HFFc6 (cell line): Measurements from ENCODE around the gene MMADHC. TPM values are rescaled to one million over a fixed set of nuclear protein-coding genes. Genes with fewer than 3 reads are reported as not detected.
A peak's percentile ranks its signal among the peaks of the same experiment; 100 is the strongest.

Experiments
- DNase-seq: peaks from one replicate; pipeline ENCODE4 v3.0.0-alpha.2; 2018
- H3K27ac Mint-ChIP-seq: 2 replicates; pipeline ENCODE4 v1.8.0; 2020; ENCODE audit warnings: mild to moderate bottlenecking, mixed read lengths
- H3K27me3 Mint-ChIP-seq: 2 replicates; pipeline ENCODE4 v1.8.0; 2021; ENCODE audit warnings: mild to moderate bottlenecking, moderate library complexity, mixed read lengths; ENCODE audit not compliant: insufficient read depth
- H3K36me3 Mint-ChIP-seq: 2 replicates; pipeline ENCODE4 v1.8.0; 2021; ENCODE audit warnings: low read depth, mixed read lengths
- H3K4me1 Mint-ChIP-seq: 2 replicates; pipeline ENCODE4 v1.8.0; 2020; ENCODE audit warnings: low read depth, mixed read lengths
- H3K4me3 Mint-ChIP-seq: 2 replicates; pipeline ENCODE4 v1.8.0; 2020; ENCODE audit warnings: mild to moderate bottlenecking, moderate library complexity, mixed read lengths
- H3K9me3 Mint-ChIP-seq: 2 replicates; pipeline ENCODE4 v1.8.0; 2020; ENCODE audit warnings: mild to moderate bottlenecking, mixed read lengths
- CTCF ChIP-seq: fragments of 200-600 bp; sonication (generic); IDR thresholded peaks from 2 replicates; pipeline ENCODE4 v1.5.0; 2021; ENCODE audit warnings: antibody characterized with exemption, mild to moderate bottlenecking
- total RNA-seq, 6 experiments: library from RNA; stranded (reverse); fragmentation: NEBNext Ultra II Directional; extraction: Animal tissue kit (Norgen Biotek cat#: 25700); gene quantifications; 2 replicates in 1 of 6; 3 replicates in 5 of 6; pipeline ENCODE4 v1.2.3, GENCODE V29; 2021

MMADHC gene
- total RNA-seq, 6 experiments from 2014 or later = 134 to 176 (median 154) TPM

DNA sequence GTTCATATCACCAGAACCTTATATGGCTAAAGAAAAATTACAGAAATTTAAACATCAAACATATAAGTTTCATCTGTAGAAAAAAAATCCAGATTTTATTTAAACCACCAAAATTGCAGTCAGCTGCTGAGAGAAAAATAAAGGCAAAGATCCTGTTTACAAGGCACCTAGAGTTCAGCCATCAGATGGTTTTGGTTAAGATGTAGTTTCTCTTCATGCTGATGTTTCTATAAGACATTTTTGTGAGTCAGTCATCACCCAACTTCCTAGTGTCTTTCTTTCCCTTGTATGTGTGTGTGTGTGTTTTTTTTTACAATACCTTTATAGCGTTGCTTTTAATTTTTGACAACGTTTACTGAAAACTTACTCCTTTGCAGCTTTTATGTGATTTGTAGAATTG is 26.1 kb upstream of the MMADHC start:
- Mint-ChIP-seq H3K27ac (no peak overlapping the region; the same call in 1 of the 2 replicates), H3K27me3 (peaks cover 2% of the 10 kb centered on the region; the same call in 1 of the 2 replicates), H3K9me3 (no peaks in the 10 kb centered on the region), H3K36me3 (no peaks in the 10 kb centered on the region), H3K4me1 (peaks cover 59% of the 10 kb centered on the region), H3K4me3 (no peak overlapping the region)
- TF ChIP-seq CTCF = no peak
- peak; percentile 67 for DNase-seq

- Mint-ChIP-seq H3K27ac (peak overlapping the region; percentile 10; the same call in 1 of the 2 replicates), H3K27me3 (peaks cover 2% of the 10 kb centered on the region; the same call in 1 of the 2 replicates), H3K36me3 (no peaks in the 10 kb centered on the region), H3K4me1 (peaks cover 43% of the 10 kb centered on the region), H3K4me3 (no peak overlapping the region), H3K9me3 (no peaks in the 10 kb centered on the region)
- no peak for TF ChIP-seq CTCF
- no peak for DNase-seq
These were observed 24.5 kb upstream of the MMADHC start for GRCh38 chr2:149612122-149612521.

- H3K36me3 Mint-ChIP-seq = no peaks in the 10 kb centered on the region
- DNase-seq = no peak
- TF ChIP-seq CTCF = no peak
- H3K27me3 Mint-ChIP-seq = peaks cover 2% of the 10 kb centered on the region; the same call in 1 of the 2 replicates
- no peak overlapping the region; the same call in 1 of the 2 replicates for H3K27ac Mint-ChIP-seq
- H3K4me3 Mint-ChIP-seq = no peak overlapping the region
- peaks cover 43% of the 10 kb centered on the region for H3K4me1 Mint-ChIP-seq
- H3K9me3 Mint-ChIP-seq = no peaks in the 10 kb centered on the region
These were observed 23.7 kb upstream of the MMADHC start for GRCh38 chr2:149611100-149611820.

DNA sequence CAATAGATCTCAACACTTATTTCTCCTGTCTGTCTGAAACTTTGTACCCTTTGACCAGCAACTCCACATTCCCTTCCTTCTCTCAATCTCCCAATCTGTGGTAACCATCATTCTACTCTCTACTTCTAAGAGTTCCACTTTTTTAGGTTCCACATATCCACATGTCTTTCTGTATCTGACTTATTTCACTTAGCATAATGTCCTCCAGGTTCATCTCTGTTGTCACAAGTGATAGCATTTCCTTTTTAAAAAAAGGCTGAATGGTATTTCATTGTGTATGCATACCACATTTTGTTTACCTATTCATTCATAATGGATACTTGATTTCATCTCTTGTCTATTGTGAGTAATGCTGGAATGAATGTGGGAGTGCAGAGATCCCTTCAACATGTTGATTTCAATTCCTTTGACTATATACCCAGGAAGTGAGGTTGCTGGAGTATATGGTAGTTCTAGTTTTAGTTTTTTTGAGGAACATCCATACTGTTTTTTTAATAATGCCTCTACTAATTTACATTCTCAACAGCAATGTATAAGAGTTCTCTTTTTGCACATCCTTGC is 18.8 kb upstream of the MMADHC start:
- H3K27ac Mint-ChIP-seq = peak overlapping the region; percentile 2; the same call in 1 of the 2 replicates
- no peak overlapping the region for H3K4me3 Mint-ChIP-seq
- peaks cover 6% of the 10 kb centered on the region for H3K36me3 Mint-ChIP-seq
- peaks cover 33% of the 10 kb centered on the region for H3K4me1 Mint-ChIP-seq
- H3K9me3 Mint-ChIP-seq = peaks cover 6% of the 10 kb centered on the region
- H3K27me3 Mint-ChIP-seq = peaks cover 2% of the 10 kb centered on the region; the same call in 1 of the 2 replicates
- peak; percentile 13 for DNase-seq
- no peak for TF ChIP-seq CTCF

GRCh38 chr2:149603248-149603647 is 15.7 kb upstream of the MMADHC start:
- H3K4me1 Mint-ChIP-seq = peaks cover 42% of the 10 kb centered on the region
- peaks cover 21% of the 10 kb centered on the region for H3K9me3 Mint-ChIP-seq
- no peaks in the 10 kb centered on the region for H3K27me3 Mint-ChIP-seq
- peaks cover 17% of the 10 kb centered on the region for H3K36me3 Mint-ChIP-seq
- no peak overlapping the region for H3K4me3 Mint-ChIP-seq
- no peak overlapping the region for H3K27ac Mint-ChIP-seq
- no peak for TF ChIP-seq CTCF
- DNase-seq = no peak
